HepG2 (cell line): ENCODE results near the gene SIVA1. TPM values are rescaled to one million over a fixed set of nuclear protein-coding genes. Genes with fewer than 3 reads are reported as not detected.

Experiments used
- ATAC-seq: fragments of 200-7000 bp; cut with Tn5 transposase; 3 replicates; pipeline ENCODE4 v1.9.1; 2020; ENCODE audit warnings: mild to moderate bottlenecking, moderate library complexity
- BruUV-seq: library from RNA; stranded (reverse); fragments of 400-500 nt; replicated peaks from 2 replicates; lab custom pipeline; 2021; lab: Mats Ljungman, UMichigan
- CTCF ChIA-PET: fragments of 300-600 bp; formaldehyde crosslinking; extraction: SDS; loops from one replicate; lab custom pipeline; 2021; ENCODE audit warnings: low total read pairs, inconsistent platforms, low intra/inter-chr PET ratio; lab: Yijun Ruan, JAX
- POLR2A ChIA-PET: fragments of 350-600 bp; sonication (Branson Sonifier 250); formaldehyde crosslinking; loops from one replicate; lab custom pipeline; 2020; ENCODE audit warnings: antibody characterized with exemption, inconsistent platforms; lab: Yijun Ruan, JAX
- DNase-seq: peaks from one replicate; pipeline ENCODE4 v3.0.0-alpha.2; 2015; ENCODE audit warnings: low spot score
- FAIRE-seq: peaks from 3 replicates; lab custom pipeline; 2011; peaks lifted over from hg19 to GRCh38; lab: Jason Lieb, UNC
- H2AFZ ChIP-seq: one replicate; pipeline ENCODE4 v1.6.1; 2011; ENCODE audit warnings: low read length, inconsistent platforms
- H3K27ac ChIP-seq: fragments of 300-600 bp; 3 replicates; pipeline ENCODE4 v1.8.0; 2011; ENCODE audit warnings: mixed run types, mild to moderate bottlenecking, mixed read lengths, low read length, inconsistent platforms; ENCODE audit not compliant: insufficient read depth; ENCODE audit errors: extremely low read length
- H3K27me3 ChIP-seq, 2 experiments: fragments of 200-600 bp in 1 of 2; 2 replicates in 1 of 2; 3 replicates in 1 of 2; pipeline versions ENCODE4 v1.6.0 to v1.8.0; 2011; ENCODE audit warnings: low read length in 2 of 2, mild to moderate bottlenecking in 2 of 2, moderate library complexity in 2 of 2, inconsistent platforms in 1 of 2; ENCODE audit not compliant: insufficient read depth in 2 of 2, control insufficient read depth in 1 of 2
- H3K36me3 ChIP-seq, 2 experiments: fragments of 200-600 bp in 1 of 2; replicated peaks in 1 of 2; 2 replicates in 1 of 2; 3 replicates in 1 of 2; pipeline versions ENCODE4 v1.5.1 to v1.8.0; 2011; ENCODE audit warnings: low read length in 2 of 2, inconsistent platforms in 1 of 2; ENCODE audit not compliant: insufficient read depth in 2 of 2, control insufficient read depth in 1 of 2
- H3K4me1 ChIP-seq: 2 replicates; pipeline ENCODE4 v1.5.1; 2012; ENCODE audit warnings: low read length, inconsistent platforms; ENCODE audit not compliant: insufficient read depth
- H3K4me2 ChIP-seq: 2 replicates; pipeline ENCODE4 v1.6.0; 2011; ENCODE audit warnings: low read depth, low read length, inconsistent platforms
- H3K4me3 ChIP-seq, 3 experiments: fragments of 200-600 bp in 1 of 3; sonication (generic), shearing (Covaris generic) in 1 of 3; replicated peaks in 1 of 3; 2 replicates each; pipeline ENCODE4 v1.5.1; 2011 to 2016; ENCODE audit warnings: low read length in 3 of 3, inconsistent platforms in 2 of 3, low read depth in 2 of 3, mild to moderate bottlenecking in 2 of 3, control low read depth in 1 of 3, mixed read lengths in 1 of 3; ENCODE audit not compliant: insufficient read depth in 1 of 3
- H3K79me2 ChIP-seq: one replicate; pipeline ENCODE4 v1.6.1; 2011; ENCODE audit warnings: low read length, inconsistent platforms; ENCODE audit not compliant: insufficient read depth
- H3K9ac ChIP-seq: 2 replicates; pipeline ENCODE4 v1.6.0; 2011; ENCODE audit warnings: mild to moderate bottlenecking, low read depth, low read length, inconsistent platforms; ENCODE audit not compliant: insufficient read depth
- H3K9me3 ChIP-seq: 2 replicates; pipeline ENCODE4 v1.5.1; 2012; ENCODE audit warnings: mild to moderate bottlenecking, low read length
- H4K20me1 ChIP-seq: 2 replicates; pipeline ENCODE4 v1.6.0; 2011; ENCODE audit warnings: inconsistent platforms, mild to moderate bottlenecking, low read length, moderate library complexity; ENCODE audit not compliant: insufficient read depth
- EZH2 ChIP-seq: conservative IDR thresholded peaks from 2 replicates; pipeline ENCODE4 v1.6.1; 2012; ENCODE audit warnings: mild to moderate bottlenecking, low read depth, low read length, moderate library complexity
- HDAC1 ChIP-seq: sonication (generic); formaldehyde crosslinking; IDR thresholded peaks from 2 replicates; pipeline ENCODE4 v1.5.1; 2020; ENCODE audit warnings: mild to moderate bottlenecking, missing genetic modification reagents
- HNRNPL ChIP-seq: fragments of 200-400 bp; formaldehyde crosslinking; IDR thresholded peaks from 2 replicates; pipeline ENCODE4 v1.6.1; 2017; ENCODE audit warnings: mild to moderate bottlenecking, low read depth, low read length
- HNRNPLL ChIP-seq: fragments of 200-400 bp; formaldehyde crosslinking; IDR thresholded peaks from 2 replicates; pipeline ENCODE4 v1.6.1; 2017; ENCODE audit warnings: mild to moderate bottlenecking, low read depth, low read length; ENCODE audit not compliant: poor library complexity, severe bottlenecking
- PHF21A ChIP-seq: sonication (generic); formaldehyde crosslinking; IDR thresholded peaks from 2 replicates; pipeline ENCODE4 v1.5.0; 2020; ENCODE audit warnings: mild to moderate bottlenecking, missing genetic modification reagents
- POGK ChIP-seq: sonication (generic); formaldehyde crosslinking; conservative IDR thresholded peaks from 2 replicates; pipeline ENCODE4 v1.8.0; 2022; ENCODE audit warnings: mild to moderate bottlenecking, moderate library complexity, missing genetic modification reagents
- PRDM15 ChIP-seq: sonication (generic); formaldehyde crosslinking; IDR thresholded peaks from 2 replicates; pipeline ENCODE4 v1.4.0; 2020; ENCODE audit warnings: missing genetic modification reagents
- ZFP1 ChIP-seq: IDR thresholded peaks from 2 replicates; pipeline ENCODE4 v1.6.1; 2016
- ZNF350 ChIP-seq: sonication (generic); formaldehyde crosslinking; IDR thresholded peaks from 2 replicates; pipeline ENCODE4 v1.4.0; 2020; ENCODE audit warnings: mild to moderate bottlenecking, low read depth, missing genetic modification reagents, borderline replicate concordance
- WGBS: methylation state at CpG from one replicate; pipeline ENCODE4 v1.1.6; 2017; ENCODE audit warnings: low lambda C conversion rate; 5-methylcytosine and 5-hydroxymethylcytosine counted together
- in situ Hi-C: cut with HindIII; loops from 2 replicates; pipeline ENCODE4 v1.10.0; 2017; ENCODE audit warnings: low pct_unique_long_range_greater_than_20kb; ENCODE audit not compliant: extremely low pct_ligation_motif_present
- intact Hi-C: fragments of 100-400 bp; cut with micrococcal nuclease; formaldehyde crosslinking; loops from one replicate; pipeline ENCODE4 v1.10.0; 2022; ENCODE audit not compliant: unreplicated experiment
- polyA plus RNA-seq, 8 experiments: library from polyadenylated mRNA; depleted of rRNA in 3 of 8; stranded (reverse) in 7 of 8; unstranded in 1 of 8; fragments of >200 nt; fragmentation: Illumina TruSeq in 4 of 8; extraction: Trizol in 4 of 8; gene quantifications; 2 replicates each; pipeline versions ENCODE4 v1.2.1 to v1.2.3, GENCODE V29; 2011 to 2016; ENCODE audit warnings: low read depth in 4 of 8, missing spikeins in 1 of 8, mixed read lengths in 1 of 8; ENCODE audit not compliant: insufficient read depth in 1 of 8
- total RNA-seq, 5 experiments: library from RNA; depleted of rRNA; stranded (reverse); fragments of >200 nt; fragmentation: Illumina TruSeq; extraction: Trizol; gene quantifications; 2 replicates each; pipeline ENCODE4 v1.2.3, GENCODE V29; 2016; ENCODE audit warnings: low read depth in 1 of 5
- TF ChIP-seq, protein P1 (sequence below): sonication (generic); formaldehyde crosslinking; IDR thresholded peaks from 2 replicates; pipeline ENCODE4 v1.5.0; 2020; ENCODE audit warnings: mild to moderate bottlenecking, missing genetic modification reagents
- TF ChIP-seq, protein P2 (sequence below): sonication (generic); formaldehyde crosslinking; IDR thresholded peaks from 2 replicates; pipeline ENCODE4 v1.8.0; 2022; ENCODE audit warnings: missing genetic modification reagents, mild to moderate bottlenecking, borderline replicate concordance

SIVA1 gene
- total and polyA plus RNA-seq, 2 of the 13 experiments (the other 11 are each of a cell fraction or from before 2014, with no cell fraction given) = 123 to 186 TPM

- TF ChIP-seq, protein P1, sequence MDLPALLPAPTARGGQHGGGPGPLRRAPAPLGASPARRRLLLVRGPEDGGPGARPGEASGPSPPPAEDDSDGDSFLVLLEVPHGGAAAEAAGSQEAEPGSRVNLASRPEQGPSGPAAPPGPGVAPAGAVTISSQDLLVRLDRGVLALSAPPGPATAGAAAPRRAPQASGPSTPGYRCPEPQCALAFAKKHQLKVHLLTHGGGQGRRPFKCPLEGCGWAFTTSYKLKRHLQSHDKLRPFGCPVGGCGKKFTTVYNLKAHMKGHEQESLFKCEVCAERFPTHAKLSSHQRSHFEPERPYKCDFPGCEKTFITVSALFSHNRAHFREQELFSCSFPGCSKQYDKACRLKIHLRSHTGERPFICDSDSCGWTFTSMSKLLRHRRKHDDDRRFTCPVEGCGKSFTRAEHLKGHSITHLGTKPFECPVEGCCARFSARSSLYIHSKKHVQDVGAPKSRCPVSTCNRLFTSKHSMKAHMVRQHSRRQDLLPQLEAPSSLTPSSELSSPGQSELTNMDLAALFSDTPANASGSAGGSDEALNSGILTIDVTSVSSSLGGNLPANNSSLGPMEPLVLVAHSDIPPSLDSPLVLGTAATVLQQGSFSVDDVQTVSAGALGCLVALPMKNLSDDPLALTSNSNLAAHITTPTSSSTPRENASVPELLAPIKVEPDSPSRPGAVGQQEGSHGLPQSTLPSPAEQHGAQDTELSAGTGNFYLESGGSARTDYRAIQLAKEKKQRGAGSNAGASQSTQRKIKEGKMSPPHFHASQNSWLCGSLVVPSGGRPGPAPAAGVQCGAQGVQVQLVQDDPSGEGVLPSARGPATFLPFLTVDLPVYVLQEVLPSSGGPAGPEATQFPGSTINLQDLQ (CRISPR knock-in tag) = no peak
- no peak for TF ChIP-seq PHF21A
- TF ChIP-seq ZNF350 (CRISPR knock-in tag) = no peak
- no peak for TF ChIP-seq POGK (CRISPR knock-in tag)
- no peak for TF ChIP-seq EZH2
Measured at GRCh38 chr14:104709387-104710039, 43.4 kb upstream of the SIVA1 start (continued).

GRCh38 chr14:104710071-104710735 lies 42.7 kb upstream of the SIVA1 start:
- H3K9ac ChIP-seq = no peak overlapping the region
- in situ Hi-C loops (no loop called here), intact Hi-C loops (no loop called here)
- H3K79me2 ChIP-seq = no peaks in the 10 kb centered on the region
- no peak for ATAC-seq
- no peaks in the 10 kb centered on the region for H3K27me3 ChIP-seq
- H2AFZ ChIP-seq = no peak overlapping the region
- FAIRE-seq = no peak
- peaks cover 15 to 29% of the 10 kb centered on the region in 2 experiments; a peak in 3 of 5 replicates for H3K36me3 ChIP-seq
- H3K4me3 ChIP-seq = no peak overlapping the region
- H3K27ac ChIP-seq = no peak overlapping the region
- ChIA-PET CTCF (no interaction called here), POLR2A (no interaction called here)
- WGBS = 93% methylated on average over 30 of the region's 34 CpGs
- H3K9me3 ChIP-seq = no peaks in the 10 kb centered on the region
- H3K4me2 ChIP-seq = no peak overlapping the region
- H3K4me1 ChIP-seq = no peaks in the 10 kb centered on the region
- DNase-seq = no peak
- TF ChIP-seq HDAC1 (CRISPR knock-in tag) = no peak
- peak; percentile 41; the same call in 1 of the 2 replicates for TF ChIP-seq HNRNPL
- TF ChIP-seq ZFP1 (CRISPR knock-in tag) = no peak
- peak; percentile 81 for TF ChIP-seq HNRNPLL
- TF ChIP-seq, protein P2, sequence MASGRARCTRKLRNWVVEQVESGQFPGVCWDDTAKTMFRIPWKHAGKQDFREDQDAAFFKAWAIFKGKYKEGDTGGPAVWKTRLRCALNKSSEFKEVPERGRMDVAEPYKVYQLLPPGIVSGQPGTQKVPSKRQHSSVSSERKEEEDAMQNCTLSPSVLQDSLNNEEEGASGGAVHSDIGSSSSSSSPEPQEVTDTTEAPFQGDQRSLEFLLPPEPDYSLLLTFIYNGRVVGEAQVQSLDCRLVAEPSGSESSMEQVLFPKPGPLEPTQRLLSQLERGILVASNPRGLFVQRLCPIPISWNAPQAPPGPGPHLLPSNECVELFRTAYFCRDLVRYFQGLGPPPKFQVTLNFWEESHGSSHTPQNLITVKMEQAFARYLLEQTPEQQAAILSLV (CRISPR knock-in tag) = no peak
- no peak for TF ChIP-seq PRDM15 (CRISPR knock-in tag)
- no TSS peak for BruUV-seq
- H4K20me1 ChIP-seq = no peaks in the 10 kb centered on the region
